HG02588 (cell line): ENCODE data around the gene ROBO2.

Source experiments
- ATAC-seq: cut with Tn5 transposase; IDR thresholded peaks from one replicate; pipeline ENCODE4 v1.9.1; 2021; ENCODE audit warnings: mild to moderate bottlenecking, moderate library complexity; ENCODE audit not compliant: unreplicated experiment

The ROBO2 gene

DNA sequence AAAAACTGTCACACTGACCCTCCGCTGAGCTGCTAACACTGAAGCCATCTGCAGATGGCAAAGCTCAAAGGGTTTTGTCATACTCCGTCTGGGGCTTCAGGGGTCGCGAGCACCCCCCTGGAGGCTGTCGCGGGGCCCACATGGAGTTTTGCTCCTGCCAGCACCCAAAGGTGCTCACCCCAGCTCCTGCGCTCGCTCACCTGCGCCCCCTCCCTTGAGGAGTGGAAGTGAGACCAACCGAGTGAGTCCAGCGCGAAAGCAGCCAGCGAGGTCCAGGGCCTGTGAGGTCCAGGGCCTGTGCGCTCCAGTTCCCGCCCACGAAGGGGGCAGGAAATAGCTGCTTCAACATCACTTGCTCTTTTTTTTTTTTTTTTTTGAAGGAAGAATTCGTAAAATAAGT is 208.5 kb downstream of the ROBO2 start:
- ATAC-seq, result no peak

DNA sequence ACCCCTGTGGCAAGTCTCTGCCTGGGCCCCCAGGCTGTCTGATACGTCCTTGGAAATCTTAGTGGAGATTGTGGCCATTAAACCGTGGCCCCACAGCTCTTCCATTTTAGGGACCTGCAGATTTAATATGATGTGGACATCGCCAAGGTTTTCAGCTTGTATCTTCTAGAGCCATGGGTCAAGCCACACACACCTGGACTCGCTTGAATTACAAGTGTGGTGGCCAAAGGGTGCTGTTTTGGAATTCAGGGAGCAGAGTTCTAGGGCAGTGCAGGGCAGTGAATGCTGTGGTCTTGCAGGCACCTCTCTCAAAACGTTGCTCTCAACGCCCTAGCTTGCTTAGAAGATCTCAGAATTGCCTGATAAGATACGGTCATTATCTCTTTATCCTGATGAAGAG is 211.2 kb downstream of the ROBO2 start:
- ATAC-seq, result no peak

DNA sequence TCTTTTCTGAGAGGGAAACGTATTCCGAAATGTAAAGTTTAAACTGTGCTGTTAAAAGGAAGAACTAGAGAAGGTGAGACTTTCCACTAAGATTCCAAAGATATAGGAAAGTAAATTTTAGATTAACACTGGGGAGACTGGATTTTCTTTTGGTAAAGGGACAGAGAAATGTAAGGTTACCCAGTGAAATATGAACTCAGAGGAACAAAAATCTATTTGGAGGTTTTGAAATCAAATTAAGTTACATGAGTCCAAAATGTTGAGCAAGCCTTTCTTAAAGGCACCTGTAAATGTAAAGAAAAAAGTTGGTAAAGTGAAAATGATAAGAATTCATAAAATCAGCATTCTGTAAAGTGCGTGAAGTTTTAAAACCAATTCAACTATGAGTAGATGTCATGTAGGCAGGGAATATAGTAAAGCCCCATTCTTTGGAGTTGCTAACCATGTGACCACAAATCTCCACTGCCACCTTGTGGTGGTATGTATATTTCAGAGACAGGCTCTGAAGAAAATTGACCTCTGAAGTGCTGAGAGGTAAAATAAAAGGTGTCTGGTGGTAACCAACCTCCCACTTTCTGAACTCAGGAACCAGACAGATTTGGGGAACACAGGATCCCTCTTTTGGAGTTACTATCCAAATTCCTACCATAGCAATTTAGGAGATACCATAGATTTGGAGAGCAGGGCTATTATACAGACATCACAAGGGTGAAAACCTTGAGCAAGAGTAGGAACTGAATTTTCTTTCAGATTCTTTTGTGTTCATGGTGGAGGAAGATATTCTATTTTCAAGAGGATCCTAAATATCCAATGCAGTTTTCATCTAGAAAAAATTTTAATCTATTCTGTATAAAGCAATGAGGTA is 215.3 kb downstream of the ROBO2 start:
- ATAC-seq, result peak; percentile 59

DNA sequence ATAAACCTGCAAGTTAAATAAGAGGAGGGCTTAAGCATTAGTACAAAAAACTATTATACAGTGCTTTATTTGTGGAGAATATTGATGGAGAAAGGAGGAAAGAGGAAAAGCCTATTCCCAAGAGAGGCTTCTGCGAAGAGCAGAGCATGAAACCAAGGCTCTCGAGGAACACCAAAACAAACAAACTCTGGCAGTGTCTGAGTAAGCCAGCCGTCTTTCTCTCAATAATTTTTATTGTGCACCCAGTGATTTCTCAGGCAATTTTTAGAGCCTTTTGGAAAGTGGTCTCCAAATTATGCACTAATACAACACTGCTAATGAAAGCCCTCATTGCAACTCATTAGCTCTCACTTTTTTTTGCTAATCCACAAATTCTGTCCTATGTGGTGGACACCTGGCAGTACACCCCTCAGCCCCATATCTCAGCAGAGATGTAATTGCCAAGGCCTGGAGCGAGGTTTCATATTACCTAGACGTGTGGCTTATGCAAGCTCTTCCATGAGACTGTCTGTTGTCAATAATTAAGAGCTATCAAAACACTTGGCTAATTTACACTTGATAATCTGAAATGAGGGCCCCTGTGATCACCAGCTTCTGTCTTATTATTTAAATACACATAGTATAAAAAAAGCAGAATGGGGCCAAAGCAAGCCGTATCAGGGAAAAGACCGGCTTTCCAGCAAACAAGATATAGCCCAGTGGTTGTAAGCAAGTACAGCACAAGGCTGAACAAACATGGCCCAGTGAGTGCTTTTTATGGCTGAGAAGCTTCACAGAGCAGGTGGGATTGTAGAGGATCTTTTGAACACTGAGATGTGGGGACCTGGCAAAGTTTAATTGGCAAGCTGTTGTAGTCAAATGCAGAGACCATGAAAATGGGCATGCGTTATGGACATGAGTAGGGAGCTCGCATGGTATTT is 216.9 kb downstream of the ROBO2 start:
- no peak for ATAC-seq

DNA sequence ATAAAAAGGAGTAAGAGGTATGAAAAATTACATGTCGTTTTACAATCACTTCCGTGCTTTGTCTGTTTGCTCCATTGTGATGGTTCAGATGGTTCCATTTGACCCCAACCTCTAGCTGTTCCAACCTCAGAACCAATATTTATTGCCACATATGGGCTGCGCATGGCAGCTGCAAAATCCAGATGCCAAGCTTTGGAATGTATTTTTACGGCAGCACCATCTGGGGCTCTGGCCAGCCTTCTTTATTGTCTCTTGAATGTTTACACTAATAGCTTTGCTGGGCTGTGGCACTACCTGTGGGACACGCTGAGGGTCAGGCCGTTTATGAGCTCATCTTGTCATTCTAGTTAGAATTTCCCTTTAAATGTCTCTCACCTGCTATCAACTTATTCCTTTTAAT is 219.8 kb downstream of the ROBO2 start:
- ATAC-seq, result no peak

- ATAC-seq, result no peak
Observed at GRCh38 chr3:77262361-77262760, 222.5 kb downstream of the ROBO2 start.

DNA sequence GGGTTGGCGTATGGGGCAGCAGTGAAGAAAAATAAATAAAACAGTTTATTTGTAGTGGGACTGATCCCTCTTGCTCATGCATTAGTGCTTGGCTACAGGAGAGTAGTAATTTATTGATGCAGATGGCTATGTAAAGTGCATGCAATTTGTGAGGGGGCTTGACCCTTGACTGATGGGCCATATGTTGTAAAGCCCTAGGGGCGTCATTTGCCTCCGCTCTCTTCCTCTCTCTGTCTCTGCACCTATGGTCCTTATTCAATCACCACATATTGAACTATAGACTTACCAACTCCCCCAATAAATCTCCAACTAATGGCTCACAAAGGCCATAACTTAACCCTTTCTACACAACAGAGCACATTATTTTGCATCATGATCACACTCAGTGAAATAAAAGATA is 227.7 kb downstream of the ROBO2 start:
- ATAC-seq, result no peak

- ATAC-seq, result no peak
Observed at GRCh38 chr3:77271306-77271705, 231.4 kb downstream of the ROBO2 start.

- no peak for ATAC-seq
Observed at GRCh38 chr3:77271711-77272110, 231.8 kb downstream of the ROBO2 start.

GRCh38 chr3:77279276-77279675 is 239.4 kb downstream of the ROBO2 start:
- no peak for ATAC-seq

DNA sequence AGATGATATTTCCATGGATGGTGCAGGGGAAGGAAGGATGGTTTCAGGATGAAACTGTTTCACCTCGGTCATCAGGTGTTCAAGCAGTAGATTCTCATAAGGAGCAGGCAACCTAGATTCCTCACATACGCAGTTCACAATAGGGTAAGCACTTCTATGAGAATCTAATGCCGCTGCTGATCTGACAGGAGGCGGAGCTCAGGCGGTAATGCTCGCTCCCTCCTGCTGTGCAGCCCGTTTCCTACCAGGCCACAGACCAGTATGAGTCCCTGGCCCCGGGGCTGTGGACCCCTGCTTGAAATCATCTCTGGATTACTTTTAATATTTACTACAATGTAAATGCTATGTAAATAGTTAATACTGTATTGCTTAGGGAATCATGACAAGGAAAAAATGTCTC is 241.8 kb downstream of the ROBO2 start:
- no peak for ATAC-seq

DNA sequence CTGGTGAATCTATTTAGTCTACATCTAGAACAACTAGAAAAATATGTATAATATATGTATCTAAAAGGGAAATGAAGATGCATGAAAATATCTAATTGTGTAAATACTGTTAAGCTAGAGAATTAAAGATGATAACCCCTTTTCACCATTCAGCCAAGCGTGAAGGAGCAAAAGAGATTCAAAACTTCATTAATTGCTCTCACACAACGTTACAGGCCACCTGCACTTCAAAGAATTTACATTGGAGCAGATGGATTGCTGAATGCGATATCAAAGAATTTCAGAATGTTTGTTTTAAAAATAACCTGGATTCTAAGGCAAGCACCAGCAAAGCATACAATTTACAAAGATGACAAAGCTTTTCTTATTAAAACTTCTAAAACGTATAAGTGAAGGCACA is 243.2 kb downstream of the ROBO2 start:
- ATAC-seq, result no peak

DNA sequence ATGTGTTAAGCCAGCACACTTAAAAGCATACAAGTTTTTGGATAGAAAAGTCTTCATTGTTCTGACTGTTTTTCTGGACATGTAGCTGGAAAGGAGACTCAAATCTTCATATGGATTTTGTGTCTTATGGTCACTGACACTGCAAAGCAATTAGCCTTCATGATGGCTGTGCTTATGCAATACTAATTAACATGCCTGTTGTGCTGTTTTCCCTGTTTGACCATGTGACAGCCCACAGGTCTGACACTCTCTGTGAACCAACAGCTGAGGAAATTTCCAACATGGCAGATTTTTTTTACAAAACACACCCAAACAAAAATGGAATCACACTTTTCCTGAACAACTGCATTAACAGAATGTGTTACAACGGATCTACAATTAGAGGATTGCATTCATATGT is 248.4 kb downstream of the ROBO2 start:
- ATAC-seq, result no peak

DNA sequence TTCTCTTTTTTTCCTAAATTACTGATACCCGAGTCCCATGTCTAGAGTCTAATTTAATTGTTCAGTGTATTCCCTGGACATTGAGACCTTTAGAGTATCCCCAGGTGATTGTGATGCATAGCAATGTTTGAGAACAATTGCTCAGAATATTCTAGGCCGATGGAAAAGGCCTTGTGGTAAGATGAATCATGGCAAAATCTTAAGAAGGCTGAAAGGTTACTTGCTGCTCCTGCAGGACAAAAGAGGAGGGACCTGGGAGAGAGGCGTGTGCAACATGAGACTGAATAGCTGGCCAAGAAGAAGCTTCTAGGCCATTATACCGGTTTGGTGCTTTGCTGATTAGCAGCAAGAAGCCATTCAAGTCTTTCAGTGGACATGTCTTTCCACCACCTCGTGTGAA is 256.6 kb downstream of the ROBO2 start:
- ATAC-seq, result no peak

GRCh38 chr3:77298417-77298816 is 258.5 kb downstream of the ROBO2 start:
- no peak for ATAC-seq

- no peak for ATAC-seq
Observed at GRCh38 chr3:77303955-77304699, 264.2 kb downstream of the ROBO2 start.

- no peak for ATAC-seq
Observed at GRCh38 chr3:77304700-77305021, 264.8 kb downstream of the ROBO2 start.

DNA sequence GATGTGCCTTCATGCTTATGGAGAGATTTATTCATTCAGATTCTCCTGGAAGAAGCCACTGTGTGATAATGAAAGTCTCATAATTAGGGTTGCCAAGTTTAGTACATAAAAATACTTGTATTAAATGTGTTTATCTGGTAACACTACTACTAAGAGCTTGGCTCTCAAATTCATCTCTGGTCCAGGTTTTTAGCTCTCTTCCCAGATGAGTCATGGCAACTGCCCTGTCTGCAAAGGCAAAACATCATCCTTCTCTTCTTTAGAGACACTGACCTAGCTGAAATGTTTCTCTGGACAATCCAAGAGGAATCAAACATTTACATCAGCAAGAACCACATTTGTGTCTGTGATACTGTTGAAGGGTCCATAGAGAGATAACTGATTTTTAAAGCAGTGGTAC is 269.6 kb downstream of the ROBO2 start:
- no peak for ATAC-seq

GRCh38 chr3:77313843-77314242 is 273.9 kb downstream of the ROBO2 start:
- ATAC-seq, result no peak

- ATAC-seq, result no peak
Observed at GRCh38 chr3:77319711-77320110, 279.8 kb downstream of the ROBO2 start.

GRCh38 chr3:77320514-77320913 is 280.6 kb downstream of the ROBO2 start:
- no peak for ATAC-seq
